GF-D8 (cell line): ENCODE measurements around the gene SPOCK1.
"Not testable (repeated sequence)": the region's sequence is repeated elsewhere in the genome, so short reads cannot be mapped to it uniquely, and the experiment has no call there.

Source experiments
- DNase-seq: peaks from one replicate; lab custom pipeline; 2025; lab: John Stamatoyannopoulos, UW

The SPOCK1 gene

GRCh38 chr5:137395011-137395755 lies 103.9 kb downstream of the SPOCK1 start:
- DNase-seq, result no peak

GRCh38 chr5:137394380-137394779 lies 104.7 kb downstream of the SPOCK1 start:
- DNase-seq, result no peak

GRCh38 chr5:137393196-137393993 lies 105.7 kb downstream of the SPOCK1 start:
- DNase-seq, result no peak

GRCh38 chr5:137392261-137392660 lies 106.9 kb downstream of the SPOCK1 start:
- no peak for DNase-seq

- DNase-seq, result not testable (repeated sequence)
These were observed 108.1 kb downstream of the SPOCK1 start for GRCh38 chr5:137391044-137391443.

- no peak for DNase-seq
These were observed 110.1 kb downstream of the SPOCK1 start for GRCh38 chr5:137389042-137389441.

- DNase-seq, result no peak
These were observed 114.1 kb downstream of the SPOCK1 start for GRCh38 chr5:137385064-137385463.

- no peak for DNase-seq
These were observed 115.2 kb downstream of the SPOCK1 start for GRCh38 chr5:137383909-137384308.

GRCh38 chr5:137381555-137381954 lies 117.6 kb downstream of the SPOCK1 start:
- DNase-seq, result no peak

- no peak for DNase-seq
These were observed 119.4 kb downstream of the SPOCK1 start for GRCh38 chr5:137379555-137380286.

GRCh38 chr5:137375741-137376526 lies 123.2 kb downstream of the SPOCK1 start:
- DNase-seq, result no peak

- no peak for DNase-seq
These were observed 124.9 kb downstream of the SPOCK1 start for GRCh38 chr5:137374110-137374714.

- no peak for DNase-seq
These were observed 126.4 kb downstream of the SPOCK1 start for GRCh38 chr5:137372773-137373160.

- DNase-seq, result no peak
These were observed 126.9 kb downstream of the SPOCK1 start for GRCh38 chr5:137372016-137372772.

GRCh38 chr5:137370096-137371071 lies 128.7 kb downstream of the SPOCK1 start:
- DNase-seq, result no peak

- no peak for DNase-seq
These were observed 130.5 kb downstream of the SPOCK1 start for GRCh38 chr5:137368651-137369050.

GRCh38 chr5:137367951-137368350 lies 131.2 kb downstream of the SPOCK1 start:
- DNase-seq, result no peak

- DNase-seq, result no peak
These were observed 132.6 kb downstream of the SPOCK1 start for GRCh38 chr5:137366526-137366925.

GRCh38 chr5:137365126-137365865 lies 133.8 kb downstream of the SPOCK1 start:
- no peak for DNase-seq
